Central memory CD4-positive, alpha-beta T cell (primary cell): ENCODE measurements around the gene DHCR24.
A peak's percentile ranks its signal among the peaks of the same experiment; 100 is the strongest.
"Not testable (repeated sequence)": the region's sequence is repeated elsewhere in the genome, so short reads cannot be mapped to it uniquely, and the experiment has no call there.

Experiments used
- DNase-seq: peaks from one replicate; pipeline ENCODE4 v3.0.0; 2022
- total RNA-seq, 3 experiments: gene quantifications; one replicate each; lab custom pipeline; 2026; lab: John Stamatoyannopoulos, UW

Gene DHCR24
- total RNA-seq, result 5.4 to 174 (median 26.1) reads per million in 3 experiments

GRCh38 chr1:54886724-54887664, at the start of gene DHCR24:
Gene DHCR24, minus strand, starts transcription at chr1:54887195. Its CDS starts 76 bp downstream, at chr1:54887119.
- peak; percentile 64 for DNase-seq

- no peak for DNase-seq
Measured at GRCh38 chr1:54936791-54937190, 49.8 kb upstream of the DHCR24 start.

- DNase-seq, result no peak
Measured at GRCh38 chr1:54934869-54935268, 47.9 kb upstream of the DHCR24 start.

- not testable (repeated sequence) for DNase-seq
Measured at GRCh38 chr1:54934081-54934480, 47.1 kb upstream of the DHCR24 start.

GRCh38 chr1:54931275-54931840, 44.4 kb upstream of the DHCR24 start:
- DNase-seq, result no peak

GRCh38 chr1:54929700-54930099, 42.7 kb upstream of the DHCR24 start:
- DNase-seq, result no peak

GRCh38 chr1:54928327-54928726, 41.3 kb upstream of the DHCR24 start:
- DNase-seq, result no peak

- no peak for DNase-seq
Measured at GRCh38 chr1:54927472-54928240, 40.7 kb upstream of the DHCR24 start.

- DNase-seq, result no peak
Measured at GRCh38 chr1:54926970-54927369, 40.0 kb upstream of the DHCR24 start.

GRCh38 chr1:54922921-54923421, 36.0 kb upstream of the DHCR24 start:
- no peak for DNase-seq

GRCh38 chr1:54922040-54922761, 35.2 kb upstream of the DHCR24 start:
- no peak for DNase-seq

- no peak for DNase-seq
Measured at GRCh38 chr1:54919367-54920359, 32.7 kb upstream of the DHCR24 start.

GRCh38 chr1:54911076-54911475, 24.1 kb upstream of the DHCR24 start:
- not testable (repeated sequence) for DNase-seq

GRCh38 chr1:54906586-54906985, 19.6 kb upstream of the DHCR24 start:
- DNase-seq, result no peak

- no peak for DNase-seq
Measured at GRCh38 chr1:54904476-54905048, 17.6 kb upstream of the DHCR24 start.

- DNase-seq, result no peak
Measured at GRCh38 chr1:54894271-54894670, 7.3 kb upstream of the DHCR24 start.

GRCh38 chr1:54892586-54892985, 5.6 kb upstream of the DHCR24 start:
- DNase-seq, result no peak

GRCh38 chr1:54889132-54889725, 2.2 kb upstream of the DHCR24 start:
- DNase-seq, result no peak

- no peak for DNase-seq
Measured at GRCh38 chr1:54888080-54888733, 1.2 kb upstream of the DHCR24 start.

- DNase-seq, result no peak
Measured at GRCh38 chr1:54887665-54888071, 673 bp upstream of the DHCR24 start.
